Renal cortical epithelial cell (primary cell): ENCODE results near the gene TMIE. TPM values are rescaled to one million over a fixed set of nuclear protein-coding genes. Genes with fewer than 3 reads are reported as not detected.

Experiments
- DNase-seq: peaks from one replicate; pipeline ENCODE4 v3.0.0-alpha.2; 2011; ENCODE audit warnings: low read depth
- total RNA-seq: library from RNA; depleted of rRNA; stranded (reverse); fragments of >200 nt; gene quantifications from 2 replicates; pipeline ENCODE4 v1.2.3, GENCODE V29; 2014

The TMIE gene
- total RNA-seq, 1 donor from 2014 or later, result 0.25 TPM

DNA sequence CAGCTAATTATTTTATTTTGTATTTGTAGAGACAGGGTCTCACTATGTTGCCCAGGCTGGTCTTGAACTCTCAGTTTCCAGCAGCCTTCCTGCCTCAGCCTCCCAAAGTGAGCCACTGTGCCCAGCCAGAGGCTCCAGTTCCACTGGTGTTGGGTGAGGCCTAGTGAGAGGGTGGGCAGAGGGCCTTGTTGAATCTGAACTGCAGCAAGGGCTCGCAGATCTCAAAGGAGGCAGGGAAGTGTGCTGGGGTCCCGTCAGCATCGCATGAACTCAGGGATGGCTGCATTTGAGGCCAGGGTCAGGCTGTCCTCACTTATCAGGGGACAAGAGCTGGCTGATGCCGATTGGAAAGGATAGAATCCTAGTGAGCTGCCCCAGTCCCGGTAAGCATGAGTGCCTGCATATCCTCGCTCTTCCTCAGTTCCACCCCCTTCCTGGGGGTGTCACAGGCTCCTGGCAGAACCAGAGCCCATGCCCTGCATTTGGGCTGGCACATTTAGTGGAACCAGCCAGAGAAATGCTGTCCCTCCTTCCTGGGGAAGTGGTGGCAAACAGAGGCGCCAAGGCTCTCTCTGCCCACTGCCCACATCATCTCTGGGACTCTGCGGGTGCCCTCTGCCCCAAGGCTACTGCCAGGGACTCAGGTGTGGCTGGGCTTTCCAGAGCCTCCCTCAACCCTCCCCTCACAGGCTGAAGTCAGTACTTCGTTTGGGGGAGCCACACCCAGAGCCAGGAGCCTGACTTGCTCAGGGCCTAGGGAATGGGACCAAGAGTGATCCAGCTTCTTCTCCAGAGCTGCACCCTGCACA lies 31.8 kb upstream of the TMIE start:
- DNase-seq, result no peak

DNA sequence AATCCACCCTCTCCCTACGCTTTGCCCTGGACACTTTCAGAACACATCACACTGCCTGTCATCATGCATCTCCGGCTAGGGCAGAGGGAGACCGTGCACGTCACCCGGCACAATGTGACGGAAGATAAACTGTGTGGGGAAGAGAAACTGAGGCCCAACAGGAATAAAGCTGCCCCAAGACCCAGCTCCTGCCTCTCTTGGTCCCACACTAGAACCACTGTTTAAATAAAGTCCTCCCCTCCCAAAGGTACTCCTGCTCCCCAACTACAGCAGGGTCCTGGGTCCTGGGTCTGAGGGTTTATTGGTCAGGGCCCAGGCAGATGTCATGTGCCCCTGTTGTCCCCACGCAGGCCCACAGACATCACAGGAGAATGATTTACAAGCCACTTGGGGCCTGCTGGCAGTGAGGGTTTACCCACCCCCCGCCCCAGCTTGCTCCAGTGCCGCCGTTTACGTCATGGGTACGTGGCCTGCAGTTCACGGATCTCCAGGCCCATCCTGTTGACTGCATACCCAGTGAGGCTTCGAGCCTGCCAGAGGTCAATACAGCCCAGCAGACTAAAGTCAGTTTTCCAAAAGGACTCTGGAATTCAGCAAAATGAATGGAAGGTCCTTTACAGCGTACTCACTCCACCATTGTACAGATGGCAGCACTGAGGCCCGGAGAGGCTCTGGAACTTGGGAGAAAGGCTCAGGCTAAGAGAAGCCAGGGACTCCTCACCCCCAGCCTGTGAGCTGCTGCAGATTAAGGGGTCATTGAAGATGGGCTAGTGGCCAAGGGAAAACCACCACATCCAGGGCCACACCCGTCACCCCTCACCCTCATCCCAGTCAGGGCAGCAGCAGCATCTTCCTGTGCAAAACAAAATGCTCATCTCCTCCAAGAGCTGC lies 30.9 kb upstream of the TMIE start:
- no peak for DNase-seq

DNA sequence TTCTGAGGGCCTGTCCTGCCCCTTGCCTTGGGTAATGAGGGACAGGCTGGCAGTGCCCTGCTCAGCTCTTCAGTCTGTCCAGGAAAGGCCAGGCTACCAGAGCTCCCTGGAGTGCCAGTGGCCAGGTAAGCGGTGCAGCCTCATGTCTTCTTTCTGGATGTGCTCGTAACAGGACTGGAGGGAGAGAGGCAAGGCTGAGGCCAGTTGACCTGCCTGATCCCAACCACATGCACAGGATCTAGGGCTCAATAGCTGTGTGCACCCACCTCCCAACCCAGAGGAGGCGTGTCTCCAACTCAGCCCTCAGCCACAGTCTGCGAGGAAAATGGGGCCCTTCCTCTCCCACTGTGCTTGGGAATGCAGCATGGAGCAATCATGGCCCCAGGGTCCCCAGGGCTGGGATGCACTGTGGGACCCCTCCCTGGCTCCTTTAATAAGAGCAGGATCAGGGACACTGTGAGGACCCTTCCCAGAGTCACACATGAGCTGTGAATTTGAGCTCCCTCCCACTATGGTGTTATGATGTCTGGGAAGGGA lies 30.2 kb upstream of the TMIE start:
- no peak for DNase-seq

DNA sequence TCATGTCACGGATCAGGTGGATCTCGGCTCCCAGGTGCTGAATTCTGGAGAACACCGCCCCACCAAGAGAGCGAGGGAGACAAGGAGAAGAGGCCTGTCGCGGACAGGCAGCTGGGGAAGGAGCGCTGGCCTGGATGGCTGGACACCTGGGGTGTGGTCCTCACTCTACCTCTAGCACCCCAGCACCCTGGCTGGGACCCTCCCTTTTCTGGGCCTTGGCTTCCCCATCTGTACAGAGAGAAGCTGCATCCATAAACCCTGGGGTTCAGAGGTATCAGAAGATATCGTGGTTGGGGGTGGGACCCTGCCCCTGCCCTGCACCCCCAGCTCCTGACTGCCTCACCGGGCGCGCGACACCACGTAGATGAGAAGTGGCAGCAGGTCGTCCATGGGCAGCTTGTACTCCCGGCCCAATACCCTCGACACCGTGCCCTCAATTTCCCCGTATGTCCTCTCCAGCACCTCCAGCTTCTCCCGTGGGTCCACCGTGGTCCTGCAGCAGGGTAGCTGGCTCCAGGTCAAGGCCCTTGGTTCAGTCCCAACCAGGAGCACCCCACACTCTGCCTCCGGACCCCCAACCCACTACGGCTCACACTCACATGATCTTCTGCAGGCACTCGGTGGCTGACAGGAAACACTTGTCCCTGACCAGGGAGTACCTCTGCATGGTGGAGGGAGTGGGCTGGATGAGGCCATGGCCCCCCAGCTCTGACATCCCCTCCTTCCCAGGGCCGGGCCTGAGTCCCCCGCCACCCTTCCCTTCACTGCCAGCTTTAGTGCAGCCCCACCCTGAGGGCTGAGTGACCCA lies 29.4 kb upstream of the TMIE start:
- no peak for DNase-seq

DNA sequence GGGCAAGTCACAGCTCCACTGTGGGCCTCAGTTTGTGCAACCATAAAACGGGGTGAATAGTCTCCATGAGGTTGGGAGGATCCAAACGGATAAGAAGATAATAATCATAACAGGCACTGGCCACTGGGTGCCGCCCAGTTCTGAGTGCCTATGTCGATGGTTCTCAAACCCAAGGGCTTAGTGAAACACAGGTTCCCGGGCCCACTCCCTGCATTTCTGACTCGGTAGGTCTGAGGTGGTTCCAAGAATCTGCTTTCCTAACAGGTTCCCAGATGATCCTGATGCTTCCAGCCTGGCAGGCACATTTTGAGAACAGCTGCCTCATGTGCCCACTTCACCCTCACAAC lies 28.9 kb upstream of the TMIE start:
- DNase-seq, result no peak

DNA sequence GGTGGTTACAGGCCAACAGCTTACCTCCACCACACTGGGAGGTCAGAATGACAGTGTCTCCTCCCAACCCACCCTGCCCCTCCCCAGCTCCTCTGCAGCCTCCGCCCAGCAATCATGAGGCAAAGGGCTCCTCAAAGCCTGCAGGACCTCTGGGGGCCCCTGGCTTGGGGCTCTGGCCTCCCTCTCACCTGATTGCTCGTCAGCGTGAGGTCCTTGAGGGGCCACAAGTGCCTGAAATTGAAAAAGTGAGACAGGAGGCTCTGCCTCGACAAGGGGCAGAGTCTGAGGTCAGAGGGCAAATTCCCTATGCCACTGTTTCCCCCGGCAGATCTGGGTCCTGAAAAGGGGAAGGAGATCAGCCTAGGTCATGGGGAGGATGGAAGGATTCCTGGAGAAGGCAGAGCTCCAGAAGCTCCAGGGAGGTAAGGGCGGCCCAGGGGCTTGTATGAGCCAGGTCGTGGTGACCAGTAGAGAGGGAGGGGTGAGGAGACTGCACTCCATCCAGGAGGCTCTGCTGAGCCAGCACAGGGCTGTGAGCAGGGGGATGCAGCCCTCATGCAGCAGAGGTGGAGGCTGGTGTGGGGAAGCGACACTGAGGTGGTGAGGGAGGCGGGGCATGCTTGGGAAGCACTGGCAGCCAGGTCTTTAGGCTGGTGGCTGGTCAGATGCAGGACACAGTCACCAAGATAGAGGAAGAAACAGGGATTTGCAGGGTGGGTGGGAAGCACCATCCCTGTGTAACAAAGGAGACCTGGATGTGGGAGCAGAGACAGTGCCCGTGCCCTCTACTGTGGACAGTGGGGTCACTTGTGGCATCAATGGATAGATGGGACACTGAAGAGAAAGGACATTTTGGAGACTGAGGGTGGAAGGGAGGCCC lies 27.8 kb upstream of the TMIE start:
- no peak for DNase-seq

DNA sequence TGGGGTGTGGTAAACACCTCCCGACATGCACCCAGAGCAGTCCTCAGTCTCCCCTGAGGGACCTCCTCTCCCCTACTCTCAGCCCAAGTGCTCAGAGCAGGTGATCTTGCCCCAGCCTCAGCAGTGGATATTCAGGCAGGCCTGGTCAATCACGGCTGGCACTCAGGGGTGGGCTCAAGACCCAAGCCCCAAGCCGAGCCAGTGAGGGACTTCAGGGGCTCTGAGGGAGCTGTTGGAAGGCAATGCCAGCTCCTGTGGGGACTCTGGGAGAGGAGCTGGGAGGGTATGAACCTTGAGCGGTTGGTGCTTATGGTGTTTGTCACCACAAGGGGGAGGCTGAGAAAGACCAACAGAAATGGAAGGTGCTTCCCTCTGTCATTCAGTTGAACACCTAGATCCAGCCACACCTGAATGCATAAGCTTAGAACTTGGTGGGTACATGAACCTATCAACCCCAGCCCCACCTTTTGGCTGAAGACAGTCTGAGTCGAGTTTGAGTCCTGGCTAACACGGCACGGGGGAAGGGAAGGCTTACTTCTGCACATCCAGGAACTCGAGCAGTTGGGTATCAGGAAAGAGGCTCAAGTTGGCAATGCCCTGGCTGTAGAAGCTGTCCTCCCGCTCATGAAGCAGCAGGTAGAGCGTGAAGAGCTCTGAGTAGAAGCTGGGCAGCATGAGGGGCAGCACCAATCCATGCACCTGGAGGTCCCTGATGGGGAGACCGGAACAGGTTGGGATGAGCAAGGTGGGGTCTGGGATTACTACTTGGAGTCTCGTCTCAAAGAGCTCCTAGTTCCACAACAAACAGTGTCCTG lies 27.0 kb upstream of the TMIE start:
- no peak for DNase-seq

DNA sequence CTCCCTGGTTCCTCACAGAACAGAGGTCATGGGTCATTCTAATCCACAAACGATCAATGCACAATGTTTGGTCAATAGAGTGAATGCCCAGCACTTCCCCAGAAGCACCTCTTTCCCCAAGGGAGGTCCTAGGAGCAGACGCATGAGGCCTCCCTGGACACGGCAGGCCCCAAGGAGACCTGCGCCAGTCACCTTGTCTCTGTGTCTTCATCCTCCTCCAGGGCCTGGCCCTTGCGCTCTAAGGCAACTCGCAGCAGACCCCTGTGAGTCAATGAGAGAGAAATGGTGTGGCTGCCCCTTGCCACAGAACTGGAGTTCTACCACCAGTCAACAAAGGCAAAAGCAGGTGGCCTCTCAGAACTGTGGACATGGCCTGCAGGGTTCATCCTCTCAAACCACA lies 25.8 kb upstream of the TMIE start:
- no peak for DNase-seq

DNA sequence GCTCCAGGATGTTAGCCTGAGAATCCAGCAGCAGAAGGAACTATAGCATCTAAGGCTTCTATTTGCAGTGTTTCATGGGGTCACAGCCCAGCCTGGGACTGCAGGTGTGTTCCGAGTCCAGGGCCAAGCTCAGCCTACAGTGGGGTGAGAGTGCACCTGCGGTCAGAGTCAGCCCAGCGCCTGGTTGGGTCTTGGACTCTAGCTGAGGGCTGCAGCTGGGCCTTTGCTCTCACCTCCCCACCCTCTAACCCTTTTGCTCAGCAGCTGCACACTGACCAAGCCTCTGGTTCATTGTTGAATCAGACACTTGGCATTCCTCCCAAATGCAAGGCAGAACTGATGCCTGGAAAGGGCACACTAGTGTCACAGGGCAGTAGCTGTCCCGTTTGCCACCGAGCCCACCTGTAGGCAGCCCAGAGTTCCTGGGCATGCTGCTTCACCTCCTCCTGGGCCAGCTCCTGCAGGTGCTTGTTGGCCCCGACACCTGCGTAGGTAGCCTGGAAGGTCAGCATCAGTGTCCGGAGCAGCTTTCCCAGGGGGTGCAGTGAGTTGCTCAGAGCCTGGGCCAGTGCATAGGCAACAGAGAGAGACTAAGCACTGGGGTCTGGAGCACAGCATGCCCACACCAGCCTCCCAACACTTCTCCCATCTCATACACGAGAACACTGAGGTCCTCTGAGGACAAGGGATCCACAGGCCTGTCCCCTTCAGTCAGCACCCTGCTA lies 25.2 kb upstream of the TMIE start:
- no peak for DNase-seq

DNA sequence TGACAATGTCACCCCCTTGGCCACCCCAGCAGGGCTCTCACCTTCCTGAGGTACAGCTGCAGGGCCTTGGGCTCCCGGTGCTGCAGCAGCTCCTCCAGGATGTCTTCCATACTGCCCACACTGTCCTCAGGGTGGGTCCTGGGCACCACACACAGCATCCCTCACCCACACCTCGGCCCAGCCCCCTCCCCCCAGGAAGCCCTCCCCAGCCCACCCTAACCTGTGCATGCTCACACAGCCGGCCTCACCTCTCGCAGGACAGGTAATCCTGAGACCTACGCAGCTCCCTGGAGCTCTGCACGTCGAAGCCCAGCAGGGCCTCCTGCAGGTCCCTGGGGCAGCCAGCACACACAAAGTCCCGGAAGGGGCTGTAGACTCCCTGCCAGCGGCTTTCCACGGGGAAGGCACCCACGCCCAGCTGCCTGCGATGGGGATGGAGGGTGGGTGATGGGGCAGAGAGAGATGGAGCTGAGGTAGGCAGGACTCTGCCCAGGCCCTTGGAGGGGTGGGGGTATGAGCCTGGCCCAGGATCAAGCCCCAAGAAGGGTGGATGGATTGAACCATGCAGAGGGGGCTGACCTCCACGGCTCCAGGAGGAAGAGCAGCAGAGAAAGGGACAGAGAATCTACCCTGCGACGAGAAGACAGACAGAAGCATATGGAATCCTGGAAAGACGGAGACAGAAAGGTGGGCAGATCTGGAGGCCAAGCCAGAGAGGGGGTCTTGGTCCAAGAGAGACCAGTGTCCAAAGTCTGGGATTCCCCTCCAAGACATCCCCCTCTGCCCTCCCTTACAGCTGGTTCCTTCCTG lies 24.4 kb upstream of the TMIE start:
- no peak for DNase-seq

DNA sequence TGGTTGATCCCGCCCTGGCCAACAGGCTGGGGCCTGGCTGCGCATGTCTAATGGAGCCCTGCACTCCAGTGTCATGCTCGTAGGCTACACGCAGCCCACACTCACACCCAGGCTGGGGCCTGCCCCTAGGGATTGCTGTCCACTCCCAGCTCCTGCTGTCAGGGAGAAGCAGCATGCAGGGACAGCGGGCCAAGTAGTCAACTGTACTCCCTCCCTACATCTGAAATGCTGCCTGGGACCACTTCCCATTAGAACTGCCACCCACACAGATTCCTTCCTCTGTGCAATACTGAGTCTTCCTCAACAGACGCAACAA lies 23.8 kb upstream of the TMIE start:
- no peak for DNase-seq

DNA sequence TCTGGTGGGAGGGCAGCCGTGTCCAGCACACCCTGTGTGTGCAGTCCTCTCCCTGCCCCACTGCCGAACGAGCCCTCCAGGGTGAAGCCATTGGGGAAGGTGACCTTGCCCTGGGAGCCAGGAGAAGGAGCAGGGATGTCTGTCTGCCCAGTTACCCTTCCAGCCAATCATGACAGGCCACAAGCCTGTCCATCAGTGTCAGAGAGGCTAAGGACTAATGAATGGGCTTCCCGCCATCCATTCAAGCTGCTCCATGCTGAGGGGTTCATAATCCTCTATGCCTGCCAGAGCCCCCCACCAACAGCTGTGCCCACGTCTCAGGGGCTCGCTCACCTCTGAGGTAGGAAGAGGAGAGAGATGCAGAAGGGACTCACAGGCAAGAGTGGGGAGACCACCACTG lies 22.9 kb upstream of the TMIE start:
- DNase-seq, result no peak

DNA sequence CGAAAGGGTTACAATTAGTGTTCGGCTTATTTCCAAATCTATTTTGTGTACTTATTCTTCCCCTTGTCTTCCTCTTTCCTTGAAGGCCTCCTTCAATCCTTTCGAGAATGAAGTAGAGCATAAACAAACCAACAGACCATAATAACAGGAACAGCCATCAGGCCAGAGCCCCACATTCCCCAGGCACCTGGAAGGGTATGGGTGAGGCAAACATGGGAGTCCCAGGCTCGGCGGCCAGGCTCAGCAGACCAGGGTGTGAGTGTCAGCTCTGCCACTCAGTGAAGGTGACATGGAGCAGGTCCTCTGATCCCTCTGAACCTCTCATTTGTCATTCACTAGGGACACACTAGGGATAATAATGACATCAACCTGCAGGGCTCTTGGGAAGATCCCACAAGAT lies 21.5 kb upstream of the TMIE start:
- no peak for DNase-seq

DNA sequence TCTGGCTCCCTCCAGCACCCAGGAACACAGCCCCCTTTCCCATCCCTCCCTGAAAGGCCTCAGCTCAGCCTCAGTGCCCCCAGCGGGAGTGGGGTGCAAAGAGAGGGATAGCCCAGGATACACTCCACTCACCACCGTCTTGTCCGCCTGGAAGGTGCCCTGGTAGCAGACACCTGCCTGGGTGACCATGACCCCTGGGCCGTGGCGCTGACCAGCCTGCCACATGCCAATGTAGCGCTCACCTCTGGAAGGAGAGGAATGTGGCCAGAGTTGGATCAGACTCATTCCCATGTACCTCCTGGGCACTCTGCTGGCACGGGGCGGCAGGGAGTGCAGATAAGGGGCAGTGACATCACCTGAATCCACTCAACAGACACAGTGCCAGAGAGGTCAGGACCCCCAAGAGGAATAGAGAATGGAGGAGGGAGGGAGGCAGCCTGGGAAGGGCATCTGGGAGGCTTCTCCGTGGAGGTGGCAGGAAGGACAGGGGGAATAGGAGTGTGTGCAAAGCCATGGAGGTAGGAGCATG lies 20.8 kb upstream of the TMIE start:
- DNase-seq, result no peak

DNA sequence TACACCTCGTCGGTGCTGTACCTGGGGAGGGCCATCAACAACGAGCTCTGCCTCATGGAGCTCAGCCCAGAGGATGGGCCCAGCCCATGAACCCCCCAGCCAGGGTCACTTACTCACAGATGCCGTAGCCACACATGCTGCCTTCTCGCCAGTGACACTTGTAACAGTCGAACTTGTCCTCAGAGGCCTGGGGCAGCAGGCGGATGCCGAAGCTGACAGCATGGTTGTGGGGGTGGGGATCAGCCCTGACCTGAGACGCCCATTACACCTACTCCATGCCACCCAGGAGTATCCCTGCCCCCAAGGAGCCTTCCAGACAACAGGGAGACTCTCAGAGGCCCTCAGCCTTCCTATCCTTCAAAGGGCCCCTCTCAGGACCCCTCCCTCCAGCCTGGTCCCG lies 19.8 kb upstream of the TMIE start:
- no peak for DNase-seq

DNA sequence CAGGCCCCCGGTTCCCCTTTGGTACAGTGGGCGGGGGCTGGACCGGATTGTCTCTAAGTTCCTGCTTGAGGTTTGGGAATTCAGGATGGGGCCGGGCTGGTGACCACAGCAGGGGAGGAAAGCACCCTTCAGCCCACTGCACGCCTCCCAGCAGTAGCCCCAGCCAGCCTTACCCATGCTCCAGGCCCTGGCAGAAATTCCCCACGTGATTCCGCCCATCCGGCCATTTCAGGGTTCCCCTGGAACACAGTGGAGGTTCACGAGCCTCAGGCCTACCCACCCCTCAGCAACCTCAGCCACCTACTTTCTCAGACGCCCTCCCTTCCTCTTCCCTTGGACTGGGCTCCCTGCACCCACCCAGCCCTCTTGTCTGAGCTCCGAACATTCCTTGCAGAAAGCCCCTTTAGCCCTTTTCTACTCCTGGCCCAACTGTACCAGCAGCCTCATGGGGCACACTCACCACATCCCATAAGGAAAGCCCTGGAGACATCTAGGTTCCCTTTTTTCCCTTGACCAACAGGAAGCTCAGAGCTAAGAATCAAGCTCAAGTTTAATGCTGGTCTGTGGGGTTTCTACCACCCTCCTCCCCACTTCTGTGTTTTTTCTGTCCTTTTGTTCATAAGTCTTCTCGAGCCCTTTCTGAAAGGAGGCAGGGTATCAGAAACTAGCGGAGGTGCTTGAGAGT lies 19.2 kb upstream of the TMIE start:
- no peak for DNase-seq

DNA sequence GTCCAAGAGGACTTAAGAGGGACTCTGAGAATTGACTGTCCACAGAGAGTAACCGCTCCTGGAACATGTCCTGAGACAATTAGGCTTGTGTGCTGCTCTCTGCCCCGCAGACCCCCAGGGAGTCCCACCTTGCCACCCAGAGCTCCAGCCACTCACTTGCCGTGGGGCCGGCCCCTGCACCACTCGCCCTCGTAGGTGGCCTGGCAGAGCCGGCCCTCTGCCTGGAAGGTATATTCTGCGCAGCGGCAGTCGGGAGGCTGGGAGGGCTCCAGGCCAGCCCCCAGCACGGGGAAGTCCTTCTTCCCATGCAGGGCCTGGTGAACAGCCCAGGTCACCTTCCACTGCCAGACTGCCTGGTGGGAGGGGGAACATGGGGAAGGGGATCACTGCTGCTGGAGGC lies 18.2 kb upstream of the TMIE start:
- no peak for DNase-seq

DNA sequence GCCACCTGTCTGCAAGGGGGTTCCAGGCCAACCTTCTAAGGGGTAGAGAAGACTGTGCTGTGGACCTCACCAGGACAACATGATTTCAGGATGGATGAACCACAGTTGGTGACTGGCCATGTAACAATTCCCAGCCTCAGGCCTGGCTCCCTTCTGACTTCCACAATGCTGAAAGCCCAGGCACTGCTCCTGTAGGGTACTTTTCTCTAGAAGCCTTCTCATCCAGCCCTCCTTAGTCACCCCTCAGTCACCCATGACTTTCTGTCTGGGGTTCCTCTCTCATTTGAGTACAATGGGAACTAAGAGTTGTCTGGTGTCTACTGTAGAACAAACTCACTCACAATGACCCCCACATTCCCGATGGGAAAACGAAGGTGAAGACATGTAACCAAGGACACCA lies 16.3 kb upstream of the TMIE start:
- DNase-seq, result peak; percentile 7
